HG02973 (cell line): Measurements from ENCODE around the gene SLC27A1.
"Not testable (repeated sequence)": the region's sequence is repeated elsewhere in the genome, so short reads cannot be mapped to it uniquely, and the experiment has no call there.

Experiments used
- ATAC-seq: cut with Tn5 transposase; IDR thresholded peaks from one replicate; pipeline ENCODE4 v1.9.1; 2021; ENCODE audit warnings: moderate library complexity; ENCODE audit not compliant: unreplicated experiment

Gene SLC27A1

DNA sequence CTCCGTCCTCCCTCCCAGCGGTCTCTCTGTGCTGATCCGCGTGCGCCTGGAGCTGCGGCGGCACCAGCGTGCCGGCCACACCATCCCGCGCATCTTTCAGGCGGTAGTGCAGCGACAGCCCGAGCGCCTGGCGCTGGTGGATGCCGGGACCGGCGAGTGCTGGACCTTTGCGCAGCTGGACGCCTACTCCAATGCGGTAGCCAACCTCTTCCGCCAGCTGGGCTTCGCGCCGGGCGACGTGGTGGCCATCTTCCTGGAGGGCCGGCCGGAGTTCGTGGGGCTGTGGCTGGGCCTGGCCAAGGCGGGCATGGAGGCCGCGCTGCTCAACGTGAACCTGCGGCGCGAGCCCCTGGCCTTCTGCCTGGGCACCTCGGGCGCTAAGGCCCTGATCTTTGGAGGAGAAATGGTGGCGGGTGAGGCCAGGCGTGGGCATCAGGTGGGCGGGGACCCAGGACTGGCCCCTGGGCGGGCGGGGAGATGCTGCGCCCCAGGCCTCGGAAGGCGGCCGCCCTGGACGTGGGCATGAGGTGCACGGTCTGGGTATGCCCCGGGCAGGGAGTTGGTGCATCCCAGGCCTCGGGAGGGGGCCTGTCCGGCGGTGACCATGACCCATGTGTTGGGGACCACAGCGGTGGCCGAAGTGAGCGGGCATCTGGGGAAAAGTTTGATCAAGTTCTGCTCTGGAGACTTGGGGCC, 16.4 kb downstream of the SLC27A1 start:
- ATAC-seq = no peak

DNA sequence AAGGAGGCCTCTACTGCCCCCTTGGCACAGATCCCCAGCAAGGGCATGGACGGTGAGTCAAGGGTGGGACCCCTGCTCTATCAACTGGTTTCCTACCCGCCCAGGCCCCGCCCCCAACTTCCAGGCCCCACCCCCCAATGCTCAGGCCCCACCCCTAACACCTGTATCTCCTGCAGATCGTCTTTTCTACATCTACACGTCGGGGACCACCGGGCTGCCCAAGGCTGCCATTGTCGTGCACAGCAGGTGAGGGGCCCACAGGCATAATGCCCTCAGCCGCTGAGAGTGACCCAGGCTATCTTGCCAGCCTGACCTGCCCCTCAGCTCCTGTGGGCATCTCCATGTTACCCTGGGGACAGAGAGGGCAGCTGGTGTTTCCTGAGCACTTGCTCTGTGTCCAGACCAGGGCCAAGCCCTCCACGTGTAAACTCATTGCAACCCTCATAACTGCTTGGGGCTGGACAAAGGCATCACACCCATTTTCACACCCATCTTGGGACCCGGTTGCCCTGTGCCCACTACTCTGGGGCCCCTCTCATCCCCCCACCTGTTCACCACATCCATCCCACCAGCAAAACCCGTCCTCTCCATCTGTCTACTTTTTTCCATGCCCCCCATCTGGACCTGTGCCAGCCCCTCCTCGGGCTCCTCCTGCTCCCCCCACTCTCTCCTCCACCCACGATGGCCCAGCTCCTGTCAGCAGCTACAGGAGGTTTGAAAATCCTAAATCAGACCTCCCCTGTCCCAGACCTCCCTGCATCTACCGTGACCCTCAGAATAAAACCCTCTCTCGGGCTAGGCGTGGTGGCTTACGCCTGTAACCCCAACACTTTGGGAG, 17.2 kb downstream of the SLC27A1 start:
- ATAC-seq = no peak

DNA sequence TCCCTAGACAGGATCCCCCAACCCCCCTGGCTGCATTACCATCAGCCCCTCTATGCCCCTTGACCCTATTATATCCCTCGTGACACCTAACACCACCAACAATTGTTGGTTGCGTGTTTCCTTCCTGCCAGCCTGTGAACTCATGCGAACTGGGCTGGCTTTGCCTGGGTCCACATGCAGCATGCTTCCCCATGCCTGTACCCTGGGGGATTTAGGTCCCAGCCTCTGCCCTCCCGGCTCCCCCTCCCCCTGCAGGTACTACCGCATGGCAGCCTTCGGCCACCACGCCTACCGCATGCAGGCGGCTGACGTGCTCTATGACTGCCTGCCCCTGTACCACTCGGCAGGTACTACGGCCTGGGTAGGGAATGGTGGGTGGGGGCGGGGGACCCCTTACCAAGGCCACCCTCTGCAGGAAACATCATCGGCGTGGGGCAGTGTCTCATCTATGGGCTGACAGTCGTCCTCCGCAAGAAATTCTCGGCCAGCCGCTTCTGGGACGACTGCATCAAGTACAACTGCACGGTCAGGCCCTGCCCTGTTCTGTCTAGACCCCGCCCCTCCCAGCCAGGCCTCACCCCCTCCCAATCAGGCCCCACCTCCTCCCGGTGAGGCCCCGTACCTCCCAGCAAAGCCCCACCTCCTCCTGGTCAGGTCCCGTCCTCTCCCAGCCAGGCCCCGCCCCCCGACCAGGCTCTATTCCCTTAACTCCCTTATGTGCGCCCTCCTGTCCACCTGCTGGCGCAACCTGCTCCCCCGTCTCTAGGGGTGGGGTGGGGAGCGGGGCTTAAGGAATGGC, 18.5 kb downstream of the SLC27A1 start:
- ATAC-seq = no peak

DNA sequence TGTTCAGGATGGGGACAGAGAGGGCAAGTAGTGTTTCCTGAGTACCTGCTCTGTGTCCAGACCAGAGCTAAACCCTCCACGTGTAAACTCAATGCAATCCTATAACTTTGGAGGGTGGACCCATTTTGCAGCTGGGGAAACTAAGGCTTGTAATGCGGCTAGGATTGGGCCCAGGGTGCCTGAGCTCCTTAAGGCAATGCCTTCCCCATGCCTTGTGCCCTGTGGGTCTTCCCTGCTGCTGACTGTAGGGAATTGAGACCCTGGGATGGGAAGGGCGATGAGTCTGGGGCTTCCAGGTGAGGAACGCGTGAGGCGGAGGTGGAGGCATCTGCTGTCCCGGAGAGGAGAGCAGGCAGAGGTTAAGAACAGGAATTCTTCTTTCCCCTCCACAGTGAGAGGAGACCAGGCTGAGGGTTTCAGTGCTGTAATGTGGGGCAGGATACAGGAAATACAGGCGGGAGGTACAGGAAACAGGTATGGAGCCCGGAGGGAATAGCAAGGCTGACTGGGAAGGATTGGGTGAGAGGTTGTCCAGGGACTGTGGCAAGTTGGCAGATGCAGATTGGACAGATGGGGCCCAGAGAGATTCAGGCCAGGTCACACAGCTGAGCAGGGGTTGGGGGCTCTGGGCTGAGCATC, 19.2 kb downstream of the SLC27A1 start:
- ATAC-seq = no peak

DNA sequence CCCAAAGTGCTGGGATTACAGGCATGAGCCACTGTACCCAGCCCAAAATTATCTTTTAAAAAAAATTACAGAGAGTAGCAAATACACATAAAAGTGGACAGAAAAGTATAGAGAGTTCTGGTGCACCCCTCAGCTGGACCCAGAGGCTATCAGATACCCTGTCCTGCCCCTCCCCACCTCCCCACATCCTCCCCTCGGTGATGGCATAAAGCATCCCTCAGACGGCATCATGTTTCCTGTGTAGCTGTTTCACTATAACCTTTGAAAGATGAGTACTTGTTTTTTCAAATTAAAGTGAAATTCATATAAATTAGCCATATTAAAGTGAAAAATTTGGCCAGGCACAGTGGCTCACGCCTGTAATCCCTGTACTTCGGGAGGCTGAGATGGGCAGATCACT, 20.1 kb downstream of the SLC27A1 start:
- ATAC-seq = no peak

DNA sequence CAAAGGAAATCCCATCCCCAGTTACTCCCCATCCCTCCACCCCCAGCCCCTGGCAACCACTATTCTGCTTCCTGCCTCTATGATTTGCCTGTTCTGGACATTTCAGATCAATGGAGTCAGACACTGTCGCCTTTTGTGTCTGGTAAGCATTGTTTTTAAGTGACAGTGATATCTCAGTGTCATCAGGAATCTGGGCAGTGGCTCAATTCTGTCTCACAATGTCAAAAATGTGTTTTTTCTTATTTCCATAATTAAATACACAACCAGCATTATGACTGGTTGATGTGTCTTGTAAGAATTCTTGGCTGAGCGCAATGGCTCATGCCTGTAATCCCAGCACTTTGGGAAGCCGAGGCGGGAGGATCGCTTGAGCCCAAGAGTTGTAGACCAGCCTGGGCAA, 21.0 kb downstream of the SLC27A1 start:
- no peak for ATAC-seq

DNA sequence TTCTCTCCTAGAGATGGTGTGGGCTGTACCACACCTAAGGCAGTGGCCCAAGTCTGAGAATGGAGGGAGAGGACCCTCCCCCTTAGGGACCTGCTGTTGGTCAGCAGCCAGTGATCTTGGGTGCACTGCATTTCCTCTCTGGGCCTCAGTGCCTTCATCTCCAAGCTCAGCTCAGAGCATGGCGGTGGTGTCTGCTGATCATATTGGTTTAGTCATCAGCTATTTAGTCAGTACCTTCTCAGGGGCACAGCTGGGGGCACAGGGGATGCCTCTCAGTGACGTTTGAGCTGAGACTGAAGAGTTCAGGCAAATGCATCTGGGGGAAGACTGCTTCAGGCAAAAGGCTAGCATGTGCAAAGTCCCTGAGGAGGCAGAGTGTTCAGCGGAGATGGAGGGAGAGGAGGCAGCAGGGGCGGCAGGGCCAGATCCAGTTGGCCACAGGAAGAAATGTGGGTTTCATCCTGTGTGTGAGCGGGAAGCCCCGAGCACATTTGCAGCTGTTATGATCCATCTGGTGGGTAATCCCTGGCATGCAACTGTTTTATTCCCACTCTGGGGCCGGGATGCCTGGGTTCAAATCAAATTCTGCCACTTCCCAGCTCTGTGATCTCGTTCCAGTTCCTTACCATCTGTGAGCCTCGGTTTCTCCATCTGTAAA, 25.4 kb downstream of the SLC27A1 start:
- no peak for ATAC-seq

DNA sequence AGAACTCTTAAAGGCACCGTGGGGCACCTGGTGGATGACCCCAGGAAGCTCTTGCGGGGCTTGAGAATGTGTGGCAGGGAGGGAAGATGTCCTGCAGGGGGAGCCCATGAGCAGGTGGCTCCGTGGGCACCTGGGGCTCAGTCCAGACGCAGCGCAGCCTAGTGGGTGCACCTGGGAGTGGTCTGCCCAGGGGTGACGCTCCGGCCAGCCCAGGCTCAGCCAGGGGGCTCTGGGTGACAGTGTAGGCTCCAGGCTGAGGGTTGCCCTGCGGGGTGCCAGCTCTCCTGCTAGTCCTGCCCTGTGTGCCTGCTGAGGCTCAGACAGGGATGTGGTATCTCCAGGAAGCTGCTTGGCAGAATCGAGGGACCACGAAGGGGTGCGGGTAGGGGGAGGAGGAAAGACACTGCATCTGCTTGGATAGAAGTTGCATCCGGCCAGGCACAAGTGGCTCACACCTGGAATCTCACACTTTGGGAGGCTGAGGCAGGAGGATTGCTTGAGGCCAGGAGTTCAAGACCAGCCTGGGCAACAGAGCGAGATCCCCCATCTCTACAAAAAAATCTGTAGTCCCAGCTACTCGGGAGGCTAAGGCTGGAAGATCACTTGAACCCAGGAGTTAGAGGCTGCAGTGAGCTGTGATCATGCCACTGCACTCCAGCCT, 26.1 kb downstream of the SLC27A1 start:
- ATAC-seq = peak; percentile 62

DNA sequence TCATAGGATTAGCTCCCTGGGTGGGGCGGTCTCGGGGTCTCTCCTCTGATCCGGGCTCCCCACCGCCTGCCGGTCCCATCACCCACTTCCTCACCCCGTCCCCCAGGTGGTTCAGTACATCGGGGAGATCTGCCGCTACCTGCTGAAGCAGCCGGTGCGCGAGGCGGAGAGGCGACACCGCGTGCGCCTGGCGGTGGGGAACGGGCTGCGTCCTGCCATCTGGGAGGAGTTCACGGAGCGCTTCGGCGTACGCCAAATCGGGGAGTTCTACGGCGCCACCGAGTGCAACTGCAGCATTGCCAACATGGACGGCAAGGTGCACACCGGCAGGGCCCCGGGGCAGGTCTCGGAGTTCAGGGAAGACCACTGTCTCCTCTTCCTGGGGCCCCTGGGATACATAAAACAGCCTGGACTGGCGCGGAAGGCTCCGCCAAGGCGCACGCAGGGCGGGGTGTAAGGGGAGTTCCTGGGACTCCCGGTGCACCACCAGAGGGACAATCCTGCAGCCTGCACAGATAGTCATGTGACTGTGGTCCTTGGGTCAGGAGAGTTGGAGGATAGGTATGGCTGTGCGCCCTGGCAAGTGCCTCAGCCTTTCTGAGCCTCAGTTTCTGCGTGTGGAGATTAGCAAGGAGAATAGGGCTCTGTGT, 26.9 kb downstream of the SLC27A1 start:
- ATAC-seq = no peak

DNA sequence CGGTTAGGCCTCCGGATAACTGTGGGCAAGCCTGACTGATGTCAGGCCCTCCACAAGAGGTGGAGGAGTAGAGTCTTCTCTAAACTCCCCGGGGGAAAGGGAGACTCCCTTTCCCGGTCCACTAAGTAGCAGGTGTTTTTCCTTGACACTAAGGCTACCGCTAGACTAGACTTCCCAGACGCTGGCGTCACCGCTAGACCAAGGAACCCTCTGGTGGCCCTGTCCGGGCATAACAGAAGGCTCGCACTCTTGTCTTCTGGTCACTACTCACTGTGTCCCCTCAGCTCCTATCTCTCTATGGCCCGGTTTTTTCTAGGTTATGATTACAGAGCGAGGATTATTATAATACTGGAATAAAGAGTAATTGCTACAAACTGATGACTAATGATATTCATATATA, 28.7 kb downstream of the SLC27A1 start:
- ATAC-seq = not testable (repeated sequence)

DNA sequence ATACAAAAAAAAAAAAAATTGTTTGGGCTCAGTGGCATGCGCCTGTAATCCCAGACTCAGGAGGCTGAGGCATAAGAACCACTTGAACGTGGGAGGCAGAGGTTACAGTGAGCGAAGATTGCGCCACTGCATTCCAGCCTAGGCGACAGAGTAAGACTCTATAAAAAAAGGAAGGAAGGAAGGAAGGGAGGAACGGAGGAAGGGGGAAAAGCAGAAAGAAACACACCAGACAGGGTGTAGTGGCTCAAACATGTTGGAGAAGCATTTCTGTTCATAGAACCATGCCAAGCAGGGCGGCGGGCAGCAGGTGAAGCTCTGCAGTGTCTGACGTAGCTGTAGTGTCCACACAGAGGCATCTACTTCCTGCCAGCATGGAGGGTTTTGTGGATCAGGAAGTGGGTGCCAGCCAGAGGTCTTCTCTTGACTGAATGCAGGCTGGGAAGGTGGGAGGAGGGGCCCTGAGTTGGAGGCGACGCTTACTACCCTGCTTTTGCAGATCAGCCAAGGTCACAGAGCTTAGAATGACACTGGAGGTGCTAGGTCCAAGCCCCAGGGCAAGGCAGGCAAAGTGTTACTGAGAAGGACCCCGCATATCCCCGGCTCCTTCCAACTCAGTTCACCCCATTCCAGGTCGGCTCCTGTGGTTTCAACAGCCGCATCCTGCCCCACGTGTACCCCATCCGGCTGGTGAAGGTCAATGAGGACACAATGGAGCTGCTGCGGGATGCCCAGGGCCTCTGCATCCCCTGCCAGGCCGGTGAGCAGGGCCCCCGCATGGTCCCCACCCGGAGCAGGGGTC, 29.5 kb downstream of the SLC27A1 start:
- ATAC-seq = no peak

DNA sequence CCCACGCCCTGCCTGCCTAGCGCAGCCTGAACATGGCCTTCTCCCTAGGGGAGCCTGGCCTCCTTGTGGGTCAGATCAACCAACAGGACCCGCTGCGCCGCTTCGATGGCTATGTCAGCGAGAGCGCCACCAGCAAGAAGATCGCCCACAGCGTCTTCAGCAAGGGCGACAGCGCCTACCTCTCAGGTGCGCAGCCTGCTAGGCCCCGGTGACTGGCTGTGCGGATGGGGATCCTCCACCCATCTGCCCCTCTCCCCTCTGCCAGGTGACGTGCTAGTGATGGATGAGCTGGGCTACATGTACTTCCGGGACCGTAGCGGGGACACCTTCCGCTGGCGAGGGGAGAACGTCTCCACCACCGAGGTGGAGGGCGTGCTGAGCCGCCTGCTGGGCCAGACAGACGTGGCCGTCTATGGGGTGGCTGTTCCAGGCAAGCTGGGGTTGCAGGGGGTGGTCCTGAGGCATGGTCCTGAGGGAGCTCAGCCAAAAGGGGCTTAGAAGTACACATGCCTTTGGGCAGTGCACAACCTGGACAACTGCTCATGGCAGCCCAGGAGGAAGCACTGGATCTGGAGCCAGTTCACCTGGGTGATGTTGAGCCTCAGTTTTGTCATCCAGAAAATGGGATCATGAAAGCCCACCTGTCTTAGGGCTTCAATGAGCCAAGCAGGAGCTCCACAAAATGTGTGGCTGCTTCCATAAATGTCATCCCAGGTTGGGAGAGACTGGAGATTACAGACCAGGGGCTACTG, 30.3 kb downstream of the SLC27A1 start:
- ATAC-seq = no peak

DNA sequence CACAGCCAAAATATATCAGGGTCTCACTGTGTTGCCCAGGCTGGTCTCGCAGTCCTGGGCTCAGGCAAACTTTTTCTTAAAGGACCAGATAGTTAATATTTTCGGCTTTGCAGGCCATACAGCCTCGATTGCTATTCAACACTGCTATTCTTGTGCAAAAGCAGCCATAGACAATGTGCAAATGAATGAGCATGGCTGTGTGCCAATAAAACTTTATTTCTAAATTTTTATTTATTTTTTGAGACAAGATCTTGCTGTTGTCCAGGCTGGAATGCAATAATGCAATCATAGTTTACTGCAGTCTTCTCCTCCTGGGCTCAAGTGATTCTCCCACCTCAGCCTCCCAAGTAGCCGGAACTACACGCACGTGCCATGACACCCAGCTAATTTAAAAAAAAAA, 32.9 kb downstream of the SLC27A1 start:
- ATAC-seq = no peak

DNA sequence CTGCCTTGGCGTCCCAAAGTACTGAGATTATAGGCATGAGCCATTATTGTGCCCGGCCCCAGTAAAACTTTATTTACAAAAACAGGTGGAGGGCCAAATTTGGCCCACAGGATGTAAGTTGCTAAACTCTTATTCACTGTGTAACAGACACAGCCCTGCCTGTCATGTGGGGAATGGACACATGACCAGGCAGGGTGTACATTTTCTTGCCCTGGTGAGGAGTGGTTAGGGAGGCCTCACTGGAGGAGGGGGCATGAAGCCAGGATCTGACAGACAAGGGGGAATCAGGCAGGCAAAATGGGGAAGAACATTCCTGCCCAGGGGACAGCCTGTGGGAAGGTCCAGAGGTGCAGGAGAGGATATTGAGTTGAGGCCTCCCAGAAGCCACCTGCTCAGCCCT, 33.7 kb downstream of the SLC27A1 start:
- no peak for ATAC-seq

DNA sequence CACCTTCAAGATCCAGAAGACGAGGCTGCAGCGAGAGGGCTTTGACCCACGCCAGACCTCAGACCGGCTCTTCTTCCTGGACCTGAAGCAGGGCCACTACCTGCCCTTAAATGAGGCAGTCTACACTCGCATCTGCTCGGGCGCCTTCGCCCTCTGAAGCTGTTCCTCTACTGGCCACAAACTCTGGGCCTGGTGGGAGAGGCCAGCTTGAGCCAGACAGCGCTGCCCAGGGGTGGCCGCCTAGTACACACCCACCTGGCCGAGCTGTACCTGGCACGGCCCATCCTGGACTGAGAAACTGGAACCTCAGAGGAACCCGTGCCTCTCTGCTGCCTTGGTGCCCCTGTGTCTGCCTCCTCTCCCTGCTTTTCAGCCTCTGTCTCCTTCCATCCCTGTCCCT, 34.1 kb downstream of the SLC27A1 start:
- no peak for ATAC-seq

DNA sequence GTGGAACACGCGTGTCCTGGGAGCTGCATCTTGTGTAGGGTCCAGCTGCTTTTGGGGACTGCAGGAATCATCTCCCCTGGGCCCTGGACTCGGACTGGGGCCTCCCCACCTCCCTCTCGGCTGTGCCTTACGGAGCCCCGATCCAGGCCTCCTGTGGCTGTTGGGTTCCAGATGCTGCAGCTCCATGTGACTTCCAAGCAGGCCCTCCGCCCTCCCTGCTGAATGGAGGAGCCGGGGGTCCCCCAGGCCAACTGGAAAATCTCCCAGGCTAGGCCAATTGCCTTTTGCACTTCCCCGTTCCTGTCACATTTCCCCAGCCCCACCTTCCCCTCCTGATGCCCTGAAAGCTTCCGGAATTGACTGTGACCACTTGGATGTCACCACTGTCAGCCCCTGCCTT, 34.9 kb downstream of the SLC27A1 start:
- no peak for ATAC-seq

DNA sequence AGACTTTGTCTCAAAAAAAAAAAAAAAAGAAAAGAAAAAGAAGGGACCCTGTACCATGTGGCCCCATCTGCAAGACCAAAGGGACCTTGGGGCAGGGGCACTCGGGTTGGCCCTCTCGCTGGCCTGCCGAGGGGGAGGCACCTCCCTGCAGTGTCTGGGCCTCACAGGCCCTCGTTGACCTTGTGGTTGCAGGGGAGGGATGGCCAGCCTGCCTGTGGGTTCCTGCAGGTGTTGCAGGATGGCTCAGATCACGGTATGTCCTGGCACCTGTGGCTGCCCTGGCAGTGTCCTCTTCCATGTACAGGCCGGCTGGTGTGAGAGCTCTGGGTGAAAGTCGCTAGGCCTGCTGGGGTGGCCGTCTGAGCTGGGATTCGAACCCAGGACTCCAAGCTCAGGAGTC, 36.4 kb downstream of the SLC27A1 start:
- no peak for ATAC-seq

DNA sequence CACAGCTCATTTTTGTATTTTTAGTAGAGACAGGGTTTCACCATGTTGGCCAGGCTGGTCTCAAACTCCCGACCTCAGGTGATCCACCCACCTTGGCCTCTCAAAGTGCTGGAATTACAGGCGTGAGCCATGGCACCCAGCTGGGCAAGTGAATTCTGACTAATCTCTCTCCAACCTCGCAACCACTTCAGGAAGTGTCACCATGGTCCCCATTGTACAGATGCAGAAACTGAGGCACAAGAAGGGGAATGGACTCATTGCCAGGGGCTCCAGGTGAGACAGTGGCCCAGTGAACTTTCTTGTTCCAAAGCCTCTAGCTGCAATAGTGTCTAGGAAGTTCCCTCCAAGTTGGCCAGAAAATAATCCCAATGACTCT, 38.2 kb downstream of the SLC27A1 start:
- not testable (repeated sequence) for ATAC-seq
